HG03571 (cell line): ENCODE data around the gene HNRNPA0.

ENCODE experiments used
- ATAC-seq: cut with Tn5 transposase; IDR thresholded peaks from one replicate; pipeline ENCODE4 v1.9.1; 2021; ENCODE audit not compliant: unreplicated experiment

HNRNPA0 gene

DNA sequence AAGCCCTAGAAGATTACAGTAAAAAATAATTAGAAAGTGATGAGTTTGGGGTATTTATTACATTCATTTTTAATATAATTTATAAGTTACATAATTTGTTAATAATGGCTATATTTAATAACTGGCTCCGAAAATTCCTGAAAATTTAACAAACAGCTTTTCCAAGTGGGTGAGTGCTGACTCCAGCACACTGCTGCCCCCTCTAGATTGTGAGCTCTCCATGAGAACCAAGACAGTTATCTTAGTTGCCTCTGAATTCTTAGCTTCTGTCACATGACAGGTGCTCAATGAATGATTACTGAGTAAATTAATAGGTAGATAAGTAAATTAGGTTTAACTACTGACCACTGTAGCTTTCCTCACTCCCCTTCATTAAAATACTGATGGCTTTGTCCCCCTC lies 26.1 kb downstream of the HNRNPA0 start:
- ATAC-seq: no peak

DNA sequence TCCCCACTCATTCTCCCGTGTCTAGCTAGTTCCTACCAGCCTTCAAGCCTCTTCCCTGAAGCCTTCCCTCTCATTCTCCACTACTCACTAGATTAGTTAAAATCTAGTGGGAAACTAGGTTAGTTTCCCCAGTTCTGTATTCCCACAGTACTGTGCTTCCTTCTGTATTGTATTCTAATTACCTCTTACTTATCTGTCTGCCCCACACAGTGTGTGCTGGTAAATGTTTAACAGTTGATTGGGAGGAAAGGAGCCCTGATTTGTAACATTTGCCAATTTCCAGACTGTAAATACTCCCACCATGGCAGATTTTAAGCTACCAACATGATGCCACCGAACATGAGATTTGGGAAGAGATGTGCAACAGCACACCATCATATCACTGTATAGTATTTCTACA lies 26.5 kb downstream of the HNRNPA0 start:
- no peak for ATAC-seq

DNA sequence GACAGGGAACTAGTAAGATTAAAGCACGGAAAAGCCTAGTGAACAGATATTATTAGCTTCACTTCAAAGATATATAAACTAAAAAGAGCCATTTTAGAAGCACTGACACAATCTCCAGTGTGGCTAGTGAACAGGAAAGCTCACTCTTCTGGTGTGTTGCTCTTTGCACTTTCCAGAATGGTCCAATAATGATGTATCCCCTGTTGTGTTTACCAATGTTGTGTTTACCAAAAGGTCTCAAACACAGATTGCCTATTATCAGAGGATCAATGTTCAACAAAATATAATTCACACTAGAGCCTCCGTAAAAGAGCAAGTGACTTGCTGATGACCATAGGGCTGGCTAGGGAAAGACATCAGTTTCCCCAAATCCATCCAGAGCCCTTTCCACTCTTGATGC lies 29.9 kb downstream of the HNRNPA0 start:
- ATAC-seq: no peak

DNA sequence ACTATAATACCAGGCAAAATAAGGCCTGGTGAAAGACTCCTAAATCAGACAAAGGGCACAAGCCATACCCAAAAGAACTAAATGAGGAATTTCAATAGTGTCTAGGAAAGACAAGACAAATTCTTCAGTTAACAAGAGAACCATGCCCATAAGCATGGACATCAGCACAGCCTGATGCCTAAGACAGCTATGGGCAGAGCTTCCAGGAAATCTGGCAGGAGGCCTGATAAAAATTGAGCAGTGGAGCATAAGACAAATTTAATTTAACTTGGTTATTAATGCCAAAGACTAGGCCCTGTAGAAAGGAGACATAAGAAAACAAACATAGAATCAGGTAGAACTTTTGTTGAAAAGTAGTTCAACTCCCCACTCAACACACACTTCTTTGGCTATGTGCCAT lies 35.6 kb downstream of the HNRNPA0 start:
- ATAC-seq: no peak

DNA sequence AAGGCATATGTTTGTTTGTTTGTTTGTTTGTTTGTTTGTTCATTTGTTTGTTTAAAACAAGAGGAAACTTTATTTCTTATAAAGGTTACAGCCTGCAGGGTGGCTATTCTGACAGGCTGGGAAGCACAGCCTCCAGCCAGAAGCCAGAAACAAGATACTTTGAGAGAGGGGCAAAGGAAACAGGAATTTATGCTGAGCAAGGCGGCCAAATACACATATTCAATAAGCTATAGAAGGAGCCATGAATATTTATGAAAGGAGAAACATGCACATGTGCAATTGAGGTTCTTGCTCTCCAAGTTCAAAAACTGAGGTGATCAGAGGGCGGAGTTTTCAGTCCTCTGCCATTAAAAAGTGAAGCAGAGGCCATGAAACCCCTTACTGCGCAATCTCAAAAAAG lies 37.8 kb downstream of the HNRNPA0 start:
- ATAC-seq: no peak

DNA sequence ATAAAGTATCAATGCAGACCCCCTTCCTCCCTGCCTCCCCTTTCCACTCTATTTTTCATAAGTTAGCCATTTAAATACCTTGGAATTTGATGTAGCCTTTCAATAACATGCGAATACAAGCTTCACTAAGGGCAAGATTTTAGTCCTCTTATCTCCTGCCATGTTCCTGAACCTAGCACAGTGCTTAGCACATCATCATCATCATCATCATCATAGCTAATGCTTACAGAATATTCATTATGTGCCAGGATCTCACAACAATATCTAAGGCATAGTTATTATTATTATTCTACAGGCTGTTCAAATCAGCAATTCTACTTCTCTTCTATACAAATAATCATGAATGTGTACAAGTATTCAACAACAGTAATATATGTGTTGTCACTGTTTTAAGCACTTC lies 38.7 kb downstream of the HNRNPA0 start:
- no peak for ATAC-seq

DNA sequence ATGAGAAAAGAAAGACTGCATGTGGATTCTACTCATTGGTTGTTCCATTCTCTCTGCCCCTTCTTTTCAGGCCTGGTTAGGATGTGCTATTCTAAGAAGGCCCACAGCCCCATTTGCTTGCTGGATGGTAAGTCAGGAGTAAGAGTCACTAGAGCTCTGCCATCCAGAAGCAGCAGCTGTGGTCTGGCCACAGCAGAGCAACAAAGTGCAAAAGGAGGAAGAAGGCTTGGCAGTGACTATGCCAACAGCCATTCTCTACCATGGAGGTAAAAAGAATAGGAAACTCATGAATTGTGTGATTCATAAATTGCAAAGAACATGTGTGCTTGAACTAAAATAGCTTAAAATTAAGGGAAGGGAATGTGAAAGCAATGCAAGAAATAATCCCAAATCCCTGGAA lies 39.2 kb downstream of the HNRNPA0 start:
- no peak for ATAC-seq

DNA sequence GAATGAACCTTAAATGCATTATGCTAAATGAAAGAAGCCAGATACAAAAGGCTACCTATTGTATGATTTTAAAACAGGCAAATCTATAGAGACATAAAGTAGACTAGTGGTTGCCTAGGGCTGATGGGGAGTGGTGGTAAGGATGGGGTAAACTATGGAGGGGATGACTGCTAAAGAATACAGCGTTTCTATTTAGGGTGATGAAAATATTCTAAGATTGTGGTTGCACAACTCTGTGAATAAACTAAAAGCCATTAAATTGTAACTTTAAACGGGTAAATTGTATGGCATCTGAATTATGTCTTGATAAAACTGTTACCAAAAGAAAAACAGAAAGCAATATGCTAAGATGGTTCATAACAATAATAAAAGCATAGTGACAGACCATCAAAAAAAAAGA lies 39.7 kb downstream of the HNRNPA0 start:
- no peak for ATAC-seq

DNA sequence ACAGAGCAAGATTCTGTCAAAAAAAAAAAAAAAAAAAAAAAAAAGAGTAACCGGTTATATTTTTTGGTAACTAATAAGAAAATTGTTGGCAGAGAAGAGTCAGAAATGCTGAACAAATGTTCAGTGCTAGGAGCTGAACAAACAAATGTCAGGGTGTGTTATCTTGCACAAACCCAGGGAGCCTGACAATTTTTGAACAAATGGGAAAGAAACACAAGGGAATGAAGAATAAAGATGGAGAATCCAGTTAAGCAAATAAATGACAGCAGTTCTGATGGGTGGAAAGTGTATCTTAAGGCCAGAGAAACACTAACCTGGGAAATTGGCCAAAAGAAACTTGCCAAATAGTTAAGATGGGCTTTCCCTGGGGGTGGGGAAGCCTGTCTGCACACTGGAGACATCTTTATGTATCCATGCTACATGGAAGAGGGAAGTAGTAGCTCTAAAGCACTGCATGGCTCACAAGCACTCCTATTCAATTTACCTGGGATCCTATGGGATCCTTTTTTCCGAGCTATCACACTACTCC lies 42.0 kb downstream of the HNRNPA0 start:
- no peak for ATAC-seq

DNA sequence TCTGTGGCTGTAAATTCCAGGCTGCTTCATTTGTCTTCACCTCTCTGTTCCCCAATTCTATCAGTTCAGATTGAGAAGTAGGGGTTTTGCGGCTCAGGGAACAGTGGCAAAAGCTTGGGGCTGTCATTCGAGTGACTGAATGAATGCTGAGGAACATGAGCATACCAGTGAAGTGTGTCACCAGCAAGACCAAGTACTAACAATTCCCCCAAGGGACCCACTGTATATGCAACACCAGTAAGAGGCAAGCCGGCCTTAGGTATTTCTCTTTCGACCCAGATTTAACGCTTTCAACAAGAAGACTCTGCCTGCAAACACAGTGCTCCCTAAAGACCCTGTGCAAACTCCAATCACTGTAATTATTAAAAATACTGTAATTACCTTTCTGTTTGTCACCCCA lies 44.1 kb downstream of the HNRNPA0 start:
- no peak for ATAC-seq

DNA sequence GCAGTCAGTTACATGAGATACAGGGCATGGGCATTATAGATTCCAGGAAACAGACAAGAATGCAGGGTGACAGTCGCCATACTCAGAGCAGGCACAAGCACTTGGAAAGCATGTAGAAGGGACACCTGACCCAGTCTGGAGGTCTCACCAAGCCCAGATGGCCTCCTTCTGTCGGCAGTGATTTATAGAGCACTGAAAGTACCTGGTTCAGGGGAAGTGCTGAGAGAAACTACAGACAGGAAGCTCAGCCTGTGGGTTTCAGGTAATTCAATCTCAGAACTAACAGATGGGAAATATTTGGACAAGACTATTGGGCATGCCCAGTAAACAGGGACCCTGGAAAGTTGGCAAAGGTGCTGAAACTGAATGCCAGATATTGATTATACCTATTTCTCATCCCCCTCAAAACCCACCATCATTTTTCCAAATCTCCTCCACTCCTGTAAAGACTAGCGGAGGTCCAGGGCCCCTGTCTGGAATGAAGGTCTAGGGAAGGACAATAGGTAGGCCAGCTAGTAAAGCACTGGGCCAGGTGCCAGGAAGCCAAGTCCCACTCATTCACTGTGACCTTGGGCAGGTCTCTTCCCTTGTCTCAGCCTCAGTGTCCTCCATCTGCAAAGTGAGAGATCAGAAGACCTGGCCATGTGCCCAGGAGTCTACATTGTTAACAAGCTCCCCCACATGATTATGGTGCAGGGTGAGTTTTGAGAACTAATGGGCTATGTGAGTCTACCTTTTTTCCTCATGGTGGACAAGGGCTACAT lies 45.2 kb downstream of the HNRNPA0 start:
- ATAC-seq: no peak

DNA sequence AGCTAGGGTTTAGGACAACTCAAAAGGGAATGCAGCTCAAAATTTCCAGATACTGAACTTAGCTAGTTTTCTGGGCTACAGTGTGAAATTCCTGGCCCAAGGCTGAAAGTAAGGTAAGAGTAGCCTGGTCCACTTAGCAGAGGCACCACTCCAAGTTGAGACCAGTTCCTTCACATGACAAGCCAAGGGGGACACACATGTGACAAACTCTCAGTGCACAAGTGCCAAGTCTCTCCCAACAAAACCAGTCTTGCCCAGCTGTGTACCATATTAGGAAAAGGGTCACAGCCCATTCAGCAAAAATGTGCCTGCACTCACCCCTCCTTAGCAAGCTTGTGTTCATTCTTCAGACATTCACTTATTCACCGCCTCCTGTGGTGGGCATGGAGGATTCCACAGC lies 46.1 kb downstream of the HNRNPA0 start:
- ATAC-seq: no peak

DNA sequence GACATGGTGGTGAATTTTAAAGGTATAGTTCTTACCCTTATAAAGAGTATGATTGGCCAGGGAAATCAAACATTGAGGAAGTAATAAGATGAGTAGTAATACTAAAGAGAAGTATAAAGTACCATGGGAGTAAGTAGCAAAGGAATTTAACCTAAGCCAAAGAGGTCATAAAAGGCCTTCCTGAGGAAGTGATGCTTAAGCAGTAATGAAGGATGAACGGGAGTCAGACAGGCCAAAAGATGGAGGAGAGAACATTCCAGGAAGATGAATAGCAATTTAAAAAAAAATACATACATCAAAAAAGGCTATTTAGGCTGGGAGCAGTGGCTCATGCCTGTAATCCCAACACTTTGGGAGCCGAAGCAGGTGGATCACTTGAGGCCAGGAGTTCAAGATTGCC lies 47.3 kb downstream of the HNRNPA0 start:
- no peak for ATAC-seq

DNA sequence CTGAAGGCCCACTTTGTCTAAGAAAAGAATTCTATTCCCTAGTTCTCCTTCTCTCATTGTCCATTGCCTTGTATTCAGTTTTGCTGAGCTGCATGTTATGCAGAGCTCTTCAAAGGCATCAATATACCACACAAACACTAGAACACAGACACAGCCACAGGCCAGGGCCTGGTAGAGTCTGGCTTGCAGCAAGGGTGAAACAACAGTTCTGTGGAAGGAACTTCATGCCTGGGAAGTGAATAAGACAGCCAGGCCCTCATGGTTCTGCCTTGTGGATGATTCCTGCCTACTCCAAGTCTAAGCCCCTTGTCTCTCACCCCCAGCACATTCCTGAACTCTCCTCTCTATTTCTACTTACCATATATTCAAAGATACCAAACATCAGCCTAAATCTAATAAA lies 49.1 kb downstream of the HNRNPA0 start:
- ATAC-seq: no peak

DNA sequence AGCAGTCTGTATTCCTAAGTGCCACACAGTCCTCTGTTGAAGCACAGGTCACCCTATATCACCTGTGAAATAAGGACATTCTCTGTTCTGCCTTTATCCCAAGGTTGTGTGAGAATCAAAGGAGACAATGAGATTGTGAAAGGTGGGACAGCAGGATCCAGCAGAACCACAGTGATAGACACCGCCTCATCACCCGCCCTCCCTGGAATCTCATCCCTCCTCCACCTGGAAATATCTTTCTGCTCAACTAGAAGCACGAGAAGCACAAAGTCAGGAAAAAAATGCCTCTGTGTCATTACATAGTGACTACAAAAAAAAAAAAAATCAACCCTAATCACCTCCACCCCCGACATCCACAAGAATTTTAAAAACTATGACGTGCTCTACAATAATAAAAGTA lies 50.6 kb downstream of the HNRNPA0 start:
- ATAC-seq: no peak

DNA sequence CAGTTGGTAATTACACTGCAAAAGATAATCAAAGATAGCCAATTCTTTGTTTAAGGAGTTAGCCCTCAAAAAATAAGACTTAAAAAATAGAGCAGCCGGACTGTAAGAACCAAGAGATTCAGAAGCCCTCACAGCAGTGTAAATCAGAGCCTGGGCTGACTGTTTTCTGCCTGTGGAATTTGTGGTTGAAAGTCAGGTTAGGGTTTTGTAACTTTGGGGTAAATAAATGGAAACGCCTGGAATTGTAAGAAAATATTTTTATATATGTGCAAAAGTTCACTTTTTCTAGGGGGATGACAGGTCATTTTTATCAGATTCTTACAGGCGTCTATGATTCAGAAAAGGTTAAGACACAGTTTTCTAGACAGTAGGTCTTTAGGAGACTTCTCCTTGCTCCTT lies 53.9 kb downstream of the HNRNPA0 start:
- ATAC-seq: no peak

DNA sequence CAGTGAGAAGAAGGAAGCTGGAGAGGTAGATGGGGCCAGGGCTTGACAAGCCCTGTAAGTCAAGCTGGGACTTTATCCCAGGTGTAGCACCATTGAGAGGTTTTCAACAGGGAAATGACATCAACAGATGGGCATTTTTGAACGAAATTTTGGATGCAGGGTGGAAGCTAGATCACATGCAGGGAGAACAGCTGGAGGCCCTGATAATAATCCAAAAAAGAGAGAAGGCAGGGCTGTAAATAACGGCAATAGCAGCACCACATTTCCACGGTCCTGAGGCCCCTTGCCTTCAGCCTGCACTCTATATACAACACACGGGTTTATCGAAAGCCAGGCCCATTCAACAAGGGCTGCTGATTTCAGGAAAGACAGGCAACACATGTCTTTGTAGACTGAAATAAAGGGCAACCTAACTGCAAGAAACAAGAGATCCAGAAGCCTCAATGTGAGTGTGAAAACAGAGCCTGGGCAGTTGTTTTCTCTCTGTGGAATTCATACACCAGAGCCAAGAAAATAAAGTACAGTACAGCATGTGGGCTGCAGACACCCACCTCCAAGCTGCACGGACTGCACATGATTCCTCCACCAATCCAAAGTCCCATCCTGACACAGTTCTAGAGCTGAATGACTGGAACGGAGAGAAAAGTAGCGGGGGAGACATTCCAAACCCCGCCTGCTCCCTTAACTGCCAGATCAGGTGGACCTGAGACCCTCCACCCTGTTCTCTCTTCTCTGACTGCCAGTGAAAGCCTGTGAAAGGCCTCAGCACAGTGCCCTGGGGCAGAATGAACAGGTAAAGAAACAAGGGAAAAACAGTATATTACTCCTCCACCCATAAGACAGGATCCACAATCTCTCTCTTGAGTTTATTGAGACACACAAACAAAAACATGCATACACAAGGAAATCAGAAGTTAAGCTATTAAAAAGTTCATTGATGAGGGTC lies 54.6 kb downstream of the HNRNPA0 start:
- ATAC-seq: no peak

DNA sequence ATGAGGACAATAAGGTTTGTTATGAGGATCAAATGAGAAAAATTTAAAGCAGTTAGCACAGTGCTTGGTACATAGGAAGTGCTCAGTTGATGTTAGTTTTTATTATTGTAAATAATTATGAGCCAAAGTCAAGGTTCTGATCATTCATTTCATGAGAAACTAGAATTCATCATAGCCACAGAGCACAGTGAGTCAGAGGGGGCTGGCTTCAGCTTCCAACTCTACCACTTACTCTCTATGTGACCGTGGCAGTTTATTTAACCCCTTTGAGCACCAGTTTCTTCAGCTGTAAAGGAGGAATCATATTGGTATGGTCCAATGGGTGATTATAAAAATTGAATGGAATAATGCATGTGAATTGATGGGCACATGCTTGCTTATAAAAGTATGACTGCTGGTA lies 57.7 kb downstream of the HNRNPA0 start:
- ATAC-seq: no peak

DNA sequence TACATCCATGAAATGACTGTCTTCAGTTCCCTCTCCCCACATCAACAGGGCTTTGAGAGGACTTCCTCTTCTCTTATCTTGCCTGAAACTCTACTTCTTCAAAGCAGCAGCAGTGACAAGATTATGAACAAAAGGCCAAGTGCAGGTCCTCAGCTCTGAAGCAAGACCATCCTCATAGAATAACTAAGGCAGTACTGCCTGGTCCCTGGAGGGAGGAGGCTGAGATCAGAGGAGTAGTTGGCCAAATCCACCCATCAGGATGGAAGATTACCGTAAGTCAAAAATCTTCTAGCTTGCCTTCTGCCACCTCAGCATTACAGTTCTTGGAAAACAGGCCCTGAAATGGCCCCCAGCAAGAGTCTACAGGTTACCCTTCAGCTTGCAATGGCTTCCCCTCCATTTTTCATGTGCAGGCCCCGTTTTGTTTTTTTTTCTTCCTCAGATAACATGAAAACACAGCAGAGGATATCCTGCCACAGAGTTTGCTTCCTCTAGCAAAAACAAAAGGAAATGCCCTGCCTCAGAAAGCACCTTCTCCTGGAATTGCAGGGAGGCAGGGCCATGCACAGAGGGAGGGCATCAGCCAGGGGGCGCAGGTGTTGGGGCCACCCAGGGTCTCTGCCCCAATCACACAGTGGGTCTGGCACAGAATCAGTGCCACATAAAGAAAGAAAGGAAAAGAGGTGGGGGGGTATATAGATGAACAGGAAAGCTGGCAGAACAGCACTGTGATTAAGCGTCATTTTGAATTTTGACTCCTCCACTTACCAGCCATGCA lies 58.3 kb downstream of the HNRNPA0 start:
- no peak for ATAC-seq
